Peyer's patch (tissue), 4 donors: ENCODE results near the gene UBAP2.

ENCODE experiments used
- POLR2A ChIP-seq, 2 donors: fragments of 450-650 bp; IDR thresholded peaks; one replicate each; pipeline ENCODE4 v1.5.1; 2017; ENCODE audit warnings: antibody characterized with exemption in 2 of 2, mild to moderate bottlenecking in 2 of 2, moderate library complexity in 2 of 2
- TF ChIP-seq, protein P1 (sequence below), 6 experiments: fragments of 450-650 bp in 4 of 6; fragments of 200-600 bp in 2 of 6; sonication (generic) in 1 of 6; IDR thresholded peaks; one replicate each; pipeline ENCODE4 v1.5.1; 2017 to 2019; ENCODE audit warnings: antibody characterized with exemption in 6 of 6, mild to moderate bottlenecking in 3 of 6, moderate library complexity in 1 of 6

DNA sequence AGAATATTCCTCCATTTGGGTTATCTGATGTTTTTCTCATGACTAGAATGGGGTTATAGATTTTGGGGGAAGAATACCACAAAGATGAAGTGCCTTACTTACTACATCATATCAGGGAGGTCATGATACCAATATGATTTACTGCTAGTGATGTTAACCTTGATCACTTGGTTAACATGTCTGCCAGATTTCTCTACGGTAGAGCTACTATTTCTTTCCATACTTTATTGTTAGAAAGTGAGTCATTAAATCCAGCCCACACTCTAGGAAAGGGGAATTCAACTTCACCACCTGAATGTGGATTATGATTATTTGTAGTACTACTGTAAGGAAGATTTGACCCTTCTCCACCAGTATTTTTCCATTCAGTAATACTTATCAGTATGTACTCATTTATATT is 167.1 kb downstream of the UBAP2 start:
- TF ChIP-seq, protein P1, sequence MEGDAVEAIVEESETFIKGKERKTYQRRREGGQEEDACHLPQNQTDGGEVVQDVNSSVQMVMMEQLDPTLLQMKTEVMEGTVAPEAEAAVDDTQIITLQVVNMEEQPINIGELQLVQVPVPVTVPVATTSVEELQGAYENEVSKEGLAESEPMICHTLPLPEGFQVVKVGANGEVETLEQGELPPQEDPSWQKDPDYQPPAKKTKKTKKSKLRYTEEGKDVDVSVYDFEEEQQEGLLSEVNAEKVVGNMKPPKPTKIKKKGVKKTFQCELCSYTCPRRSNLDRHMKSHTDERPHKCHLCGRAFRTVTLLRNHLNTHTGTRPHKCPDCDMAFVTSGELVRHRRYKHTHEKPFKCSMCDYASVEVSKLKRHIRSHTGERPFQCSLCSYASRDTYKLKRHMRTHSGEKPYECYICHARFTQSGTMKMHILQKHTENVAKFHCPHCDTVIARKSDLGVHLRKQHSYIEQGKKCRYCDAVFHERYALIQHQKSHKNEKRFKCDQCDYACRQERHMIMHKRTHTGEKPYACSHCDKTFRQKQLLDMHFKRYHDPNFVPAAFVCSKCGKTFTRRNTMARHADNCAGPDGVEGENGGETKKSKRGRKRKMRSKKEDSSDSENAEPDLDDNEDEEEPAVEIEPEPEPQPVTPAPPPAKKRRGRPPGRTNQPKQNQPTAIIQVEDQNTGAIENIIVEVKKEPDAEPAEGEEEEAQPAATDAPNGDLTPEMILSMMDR (IDR thresholded peaks at IDR 0.05): no peak
- no peak for TF ChIP-seq POLR2A (IDR thresholded peaks at IDR 0.05)
